Measurements from ENCODE around the gene NRG2. TPM values are rescaled to one million over a fixed set of nuclear protein-coding genes. Genes with fewer than 3 reads are reported as not detected.

The NRG2 gene
- total and polyA plus RNA-seq, 2 of the 4 experiments (the other 2 are of a cell fraction): 0.18 TPM; not detected in 1

GRCh38 chr5:139803978-139804377 lies 239.1 kb downstream of the NRG2 start:
- Histone ChIP-seq H3K4ac (ENCODE audit: low read depth, low read length) (no peak overlapping the region), H3K4me2 (ENCODE audit: low read depth, low read length) (no peak overlapping the region), H3K4me1 (ENCODE audit: control insufficient read depth, insufficient read depth, low read length) (no peaks in the 10 kb centered on the region), H3K23ac (ENCODE audit: low read depth, low read length) (no peak overlapping the region), H3K56ac (ENCODE audit: extremely low read depth, insufficient read depth, low read length) (no peak overlapping the region), H2BK20ac (ENCODE audit: low read depth, low read length) (no peak overlapping the region), H3K27me3 (ENCODE audit: control insufficient read depth, insufficient read depth, low read length) (peaks cover 60% of the 10 kb centered on the region), H3K14ac (replicated peaks; ENCODE audit: low read depth, low read length) (no peak overlapping the region), H2AK5ac (ENCODE audit: low read depth, low read length) (no peak overlapping the region), H2AFZ (replicated peaks; ENCODE audit: low read length, poor library complexity) (no peak overlapping the region), H2BK120ac (ENCODE audit: low read depth, low read length) (no peak overlapping the region), H3K27ac (ENCODE audit: insufficient read depth, low read length) (no peak overlapping the region), H4K20me1 (ENCODE audit: insufficient read depth, low read length) (no peaks in the 10 kb centered on the region), H4K5ac (ENCODE audit: low read depth, low read length) (no peak overlapping the region), H4K91ac (ENCODE audit: insufficient read depth, low read depth, low read length) (no peak overlapping the region), H2AK9ac (replicated peaks; ENCODE audit: low read depth, low read length, poor library complexity) (no peak overlapping the region), H4K8ac (ENCODE audit: low read depth in 2 of 2, low read length in 2 of 2) (no peak overlapping the region), H3K9ac (ENCODE audit: low read depth, low read length) (no peak overlapping the region), H3K18ac (ENCODE audit: low read depth, low read length) (no peak overlapping the region), H3K79me1 (ENCODE audit: low read depth in 1 of 2, low read length in 2 of 2) (no peaks in the 10 kb centered on the region), H3K9me1 (ENCODE audit: insufficient read depth, low read length) (peaks cover 2% of the 10 kb centered on the region; the same call in 1 of the 2 replicates), H3K9me3 (ENCODE audit: control insufficient read depth, insufficient read depth, low read length) (no peaks in the 10 kb centered on the region), H3K36me3 (ENCODE audit: control insufficient read depth, insufficient read depth, low read length) (no peaks in the 10 kb centered on the region), H3K4me3 (ENCODE audit: insufficient read depth, low read depth, low read length) (no peak overlapping the region), H2BK5ac (ENCODE audit: low read depth, low read length, poor library complexity, severe bottlenecking) (no peak overlapping the region), H2BK15ac (ENCODE audit: low read depth, low read length) (no peak overlapping the region)
- in situ Hi-C loops (cut with MboI; ENCODE audit: low sequenced_read_pairs) (no loop called here), intact Hi-C loops (cut with micrococcal nuclease) (no loop called here), dilution Hi-C loops (cut with HindIII; ENCODE audit: low sequenced_read_pairs, unreplicated experiment) (no loop called here)
- no peak for ATAC-seq (ENCODE audit: low read depth)
- BruUV-seq (replicated peaks): no TSS peak
- no CpG with 5 or more reads among the region's 2 CpGs for WGBS, 2 experiments (ENCODE audit: extremely low coverage in 2 of 2, insufficient read length in 1 of 2)
- no peak for DNase-seq
- CTCF ChIA-PET: no interaction called here
- POLR2A ChIA-PET (ENCODE audit: unreplicated experiment): no interaction called here
- no peak for TF ChIP-seq MXI1 (IDR thresholded peaks at IDR 0.05; ENCODE audit: borderline replicate concordance, low read depth, low read length)
- no peak for TF ChIP-seq MAFK (IDR thresholded peaks at IDR 0.05; ENCODE audit: low read depth, low read length)
- TF ChIP-seq POLR2A (IDR thresholded peaks at IDR 0.05; ENCODE audit: low read depth, low read length): no peak
- no peak for TF ChIP-seq RCOR1 (IDR thresholded peaks at IDR 0.05; ENCODE audit: insufficient replicate concordance, low read length)
- TF ChIP-seq SMC3 (IDR thresholded peaks at IDR 0.05; ENCODE audit: low read depth, low read length): no peak
- TF ChIP-seq, protein P1, sequence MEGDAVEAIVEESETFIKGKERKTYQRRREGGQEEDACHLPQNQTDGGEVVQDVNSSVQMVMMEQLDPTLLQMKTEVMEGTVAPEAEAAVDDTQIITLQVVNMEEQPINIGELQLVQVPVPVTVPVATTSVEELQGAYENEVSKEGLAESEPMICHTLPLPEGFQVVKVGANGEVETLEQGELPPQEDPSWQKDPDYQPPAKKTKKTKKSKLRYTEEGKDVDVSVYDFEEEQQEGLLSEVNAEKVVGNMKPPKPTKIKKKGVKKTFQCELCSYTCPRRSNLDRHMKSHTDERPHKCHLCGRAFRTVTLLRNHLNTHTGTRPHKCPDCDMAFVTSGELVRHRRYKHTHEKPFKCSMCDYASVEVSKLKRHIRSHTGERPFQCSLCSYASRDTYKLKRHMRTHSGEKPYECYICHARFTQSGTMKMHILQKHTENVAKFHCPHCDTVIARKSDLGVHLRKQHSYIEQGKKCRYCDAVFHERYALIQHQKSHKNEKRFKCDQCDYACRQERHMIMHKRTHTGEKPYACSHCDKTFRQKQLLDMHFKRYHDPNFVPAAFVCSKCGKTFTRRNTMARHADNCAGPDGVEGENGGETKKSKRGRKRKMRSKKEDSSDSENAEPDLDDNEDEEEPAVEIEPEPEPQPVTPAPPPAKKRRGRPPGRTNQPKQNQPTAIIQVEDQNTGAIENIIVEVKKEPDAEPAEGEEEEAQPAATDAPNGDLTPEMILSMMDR (conservative IDR thresholded peaks at IDR 0.05; ENCODE audit: low read depth, low read length): no peak
- no peak for TF ChIP-seq RFX5 (IDR thresholded peaks at IDR 0.05; ENCODE audit: low read depth, low read length)
- no peak for TF ChIP-seq USF2 (IDR thresholded peaks at IDR 0.05; ENCODE audit: low read depth, low read length)

All from IMR-90 (cell line).